NOMO-1 treated with dmso at 0.1 percent for 144 hours (cell line): ENCODE measurements around the gene SLC39A11.
"Not testable (repeated sequence)": the region's sequence is repeated elsewhere in the genome, so short reads cannot be mapped to it uniquely, and the experiment has no call there.

Experiments
- DNase-seq: peaks from one replicate; lab custom pipeline; 2025; ENCODE audit not compliant: unreplicated experiment; lab: John Stamatoyannopoulos, UW

SLC39A11 gene

GRCh38 chr17:72765368-72766153 is 326.9 kb downstream of the SLC39A11 start:
- no peak for DNase-seq

GRCh38 chr17:72764632-72765041 is 327.9 kb downstream of the SLC39A11 start:
- DNase-seq: no peak

- no peak for DNase-seq
These were observed 328.5 kb downstream of the SLC39A11 start for GRCh38 chr17:72763981-72764380.

GRCh38 chr17:72761893-72762575 is 330.5 kb downstream of the SLC39A11 start:
- not testable (repeated sequence) for DNase-seq

GRCh38 chr17:72761431-72761830 is 331.1 kb downstream of the SLC39A11 start:
- DNase-seq: no peak

- DNase-seq: no peak
These were observed 332.1 kb downstream of the SLC39A11 start for GRCh38 chr17:72760368-72760767.

- no peak for DNase-seq
These were observed 333.2 kb downstream of the SLC39A11 start for GRCh38 chr17:72759301-72759700.

- no peak for DNase-seq
These were observed 336.2 kb downstream of the SLC39A11 start for GRCh38 chr17:72756256-72756655.

GRCh38 chr17:72754513-72754912 is 338.0 kb downstream of the SLC39A11 start:
- no peak for DNase-seq

GRCh38 chr17:72751746-72752145 is 340.7 kb downstream of the SLC39A11 start:
- DNase-seq: no peak

- no peak for DNase-seq
These were observed 343.3 kb downstream of the SLC39A11 start for GRCh38 chr17:72749119-72749572.

- no peak for DNase-seq
These were observed 345.0 kb downstream of the SLC39A11 start for GRCh38 chr17:72747501-72747900.

- no peak for DNase-seq
These were observed 347.2 kb downstream of the SLC39A11 start for GRCh38 chr17:72745241-72745640.

- DNase-seq: no peak
These were observed 349.4 kb downstream of the SLC39A11 start for GRCh38 chr17:72743037-72743467.

GRCh38 chr17:72737151-72737690 is 355.3 kb downstream of the SLC39A11 start:
- no peak for DNase-seq

- no peak for DNase-seq
These were observed 356.9 kb downstream of the SLC39A11 start for GRCh38 chr17:72735592-72735991.

GRCh38 chr17:72735048-72735447 is 357.4 kb downstream of the SLC39A11 start:
- no peak for DNase-seq

GRCh38 chr17:72734613-72735012 is 357.9 kb downstream of the SLC39A11 start:
- no peak for DNase-seq

GRCh38 chr17:72733619-72734282 is 358.7 kb downstream of the SLC39A11 start:
- no peak for DNase-seq

GRCh38 chr17:72732893-72733618 is 359.4 kb downstream of the SLC39A11 start:
- DNase-seq: no peak

- no peak for DNase-seq
These were observed 362.4 kb downstream of the SLC39A11 start for GRCh38 chr17:72730077-72730476.
